Measurements from ENCODE around the gene HOXA7. TPM values are rescaled to one million over a fixed set of nuclear protein-coding genes. Genes with fewer than 3 reads are reported as not detected.

Gene HOXA7
- total and polyA plus RNA-seq, 10 of the 15 experiments (the other 5 are each of a cell fraction or from before 2014, with no cell fraction given), result not detected

DNA sequence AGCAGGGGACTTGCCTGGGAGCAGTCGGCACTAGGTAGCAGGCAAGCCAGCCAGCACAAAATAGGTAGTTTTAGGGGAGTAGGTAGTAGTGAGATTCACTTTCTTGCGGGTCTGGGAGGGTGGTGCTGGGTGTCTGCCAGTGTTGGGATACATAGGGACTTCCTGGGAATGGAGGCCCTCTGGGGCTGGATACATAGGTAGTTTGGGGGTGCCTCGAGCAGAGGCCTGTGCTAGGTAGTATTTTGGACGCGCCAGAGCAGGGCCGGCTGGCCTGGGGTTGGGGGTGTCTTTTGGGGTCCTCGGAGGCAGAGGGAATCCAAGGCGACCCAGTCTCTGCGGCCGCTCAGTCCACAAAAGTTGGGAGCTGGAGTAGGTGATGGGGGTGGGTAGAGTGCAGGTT is 2.1 kb downstream of the HOXA7 start:
- H3K36me3 ChIP-seq (ENCODE audit: control insufficient read depth in 2 of 2, insufficient read depth in 2 of 2, low read length in 1 of 2), result no peaks in the 10 kb centered on the region
- ChIA-PET CTCF (interaction anchor here (0.8 to 1.2 kb wide), 3 partner anchors 465 to 771 kb away, joined by 3 to 4 read pairs (median 3); no protein-coding TSS in a partner anchor), POLR2A (no interaction called here), SMC1A (ENCODE audit: uncharacterized antibody, unreplicated experiment) (no interaction called here), RAD21 (ENCODE audit: unreplicated experiment) (no interaction called here)
- no TSS peak for BruUV-seq (replicated peaks)
- in situ Hi-C loops (cut with MboI) (loop anchor here (25.0 kb wide), 1 partner anchor 1067 kb away; no protein-coding TSS in a partner anchor), intact Hi-C loops (cut with micrococcal nuclease; ENCODE audit: unreplicated experiment) (no loop called here)
- no peak overlapping the region for H3K4me3 ChIP-seq
- no peak for FAIRE-seq
- ATAC-seq, result no peak
- no peaks in the 10 kb centered on the region; the same call in 1 of the 2 replicates for H3K4me1 ChIP-seq (ENCODE audit: control insufficient read depth, insufficient read depth, low read length)
- H3K27me3 ChIP-seq (replicated peaks in 1 of 2; ENCODE audit: control insufficient read depth in 2 of 2, insufficient read depth in 2 of 2, low read length in 1 of 2), result peaks cover 22 to 58% of the 10 kb centered on the region in 2 experiments
- no peaks in the 10 kb centered on the region for H4K20me1 ChIP-seq (ENCODE audit: control insufficient read depth, insufficient read depth)
- no peak for DNase-seq (ENCODE audit: low read depth, low spot score)
- H3K9me3 ChIP-seq (replicated peaks; ENCODE audit: control insufficient read depth, insufficient read depth, low read length), result no peaks in the 10 kb centered on the region; the same call in 2 of the 3 replicates
- WGBS (ENCODE audit: insufficient coverage, insufficient replicate concordance, low lambda C conversion rate, missing lambda C conversion rate), result 69% methylated on average over 10 of the region's 10 CpGs
- no peak overlapping the region for H3K9ac ChIP-seq (ENCODE audit: control insufficient read depth, insufficient read depth, low read length)
- no peak overlapping the region for H2AFZ ChIP-seq (ENCODE audit: control insufficient read depth, low read depth, low read length)
- TF ChIP-seq EP300 (IDR thresholded peaks at IDR 0.05; ENCODE audit: borderline replicate concordance in 1 of 2, control insufficient read depth in 1 of 2, low read depth in 2 of 2, low read length in 2 of 2) (no peak), EGR1 (IDR thresholded peaks at IDR 0.05; ENCODE audit: borderline replicate concordance in 1 of 2, low read depth in 2 of 2, low read length in 2 of 2) (no peak), DPF2 (IDR thresholded peaks at IDR 0.05) (no peak), CBFB (IDR thresholded peaks at IDR 0.05; ENCODE audit: low read depth) (no peak), MEF2A (IDR thresholded peaks at IDR 0.05; ENCODE audit: insufficient read depth, low read depth, low read length) (no peak), SUPT20H (IDR thresholded peaks at IDR 0.05; ENCODE audit: borderline replicate concordance, control insufficient read depth, low read depth, low read length) (no peak), CHD2 (IDR thresholded peaks at IDR 0.05; ENCODE audit: borderline replicate concordance, low read depth, low read length) (no peak), SMARCA5 (IDR thresholded peaks at IDR 0.05) (no peak), POU2F2 (IDR thresholded peaks at IDR 0.05; ENCODE audit: borderline replicate concordance, low read depth, low read length) (no peak)
- TF ChIP-seq, protein P1, sequence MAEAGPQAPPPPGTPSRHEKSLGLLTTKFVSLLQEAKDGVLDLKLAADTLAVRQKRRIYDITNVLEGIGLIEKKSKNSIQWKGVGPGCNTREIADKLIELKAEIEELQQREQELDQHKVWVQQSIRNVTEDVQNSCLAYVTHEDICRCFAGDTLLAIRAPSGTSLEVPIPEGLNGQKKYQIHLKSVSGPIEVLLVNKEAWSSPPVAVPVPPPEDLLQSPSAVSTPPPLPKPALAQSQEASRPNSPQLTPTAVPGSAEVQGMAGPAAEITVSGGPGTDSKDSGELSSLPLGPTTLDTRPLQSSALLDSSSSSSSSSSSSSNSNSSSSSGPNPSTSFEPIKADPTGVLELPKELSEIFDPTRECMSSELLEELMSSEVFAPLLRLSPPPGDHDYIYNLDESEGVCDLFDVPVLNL (IDR thresholded peaks at IDR 0.05; ENCODE audit: low read depth, low read length), result no peak
- TF ChIP-seq, protein P2, sequence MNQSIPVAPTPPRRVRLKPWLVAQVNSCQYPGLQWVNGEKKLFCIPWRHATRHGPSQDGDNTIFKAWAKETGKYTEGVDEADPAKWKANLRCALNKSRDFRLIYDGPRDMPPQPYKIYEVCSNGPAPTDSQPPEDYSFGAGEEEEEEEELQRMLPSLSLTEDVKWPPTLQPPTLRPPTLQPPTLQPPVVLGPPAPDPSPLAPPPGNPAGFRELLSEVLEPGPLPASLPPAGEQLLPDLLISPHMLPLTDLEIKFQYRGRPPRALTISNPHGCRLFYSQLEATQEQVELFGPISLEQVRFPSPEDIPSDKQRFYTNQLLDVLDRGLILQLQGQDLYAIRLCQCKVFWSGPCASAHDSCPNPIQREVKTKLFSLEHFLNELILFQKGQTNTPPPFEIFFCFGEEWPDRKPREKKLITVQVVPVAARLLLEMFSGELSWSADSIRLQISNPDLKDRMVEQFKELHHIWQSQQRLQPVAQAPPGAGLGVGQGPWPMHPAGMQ (IDR thresholded peaks at IDR 0.05; ENCODE audit: borderline replicate concordance), result no peak
- TF ChIP-seq, protein P3, sequence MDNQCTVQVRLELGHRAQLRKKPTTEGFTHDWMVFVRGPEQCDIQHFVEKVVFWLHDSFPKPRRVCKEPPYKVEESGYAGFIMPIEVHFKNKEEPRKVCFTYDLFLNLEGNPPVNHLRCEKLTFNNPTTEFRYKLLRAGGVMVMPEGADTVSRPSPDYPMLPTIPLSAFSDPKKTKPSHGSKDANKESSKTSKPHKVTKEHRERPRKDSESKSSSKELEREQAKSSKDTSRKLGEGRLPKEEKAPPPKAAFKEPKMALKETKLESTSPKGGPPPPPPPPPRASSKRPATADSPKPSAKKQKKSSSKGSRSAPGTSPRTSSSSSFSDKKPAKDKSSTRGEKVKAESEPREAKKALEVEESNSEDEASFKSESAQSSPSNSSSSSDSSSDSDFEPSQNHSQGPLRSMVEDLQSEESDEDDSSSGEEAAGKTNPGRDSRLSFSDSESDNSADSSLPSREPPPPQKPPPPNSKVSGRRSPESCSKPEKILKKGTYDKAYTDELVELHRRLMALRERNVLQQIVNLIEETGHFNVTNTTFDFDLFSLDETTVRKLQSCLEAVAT (IDR thresholded peaks at IDR 0.05), result no peak
- H3K79me2 ChIP-seq (ENCODE audit: control insufficient read depth, insufficient read depth, low read length), result no peaks in the 10 kb centered on the region
- H3K4me2 ChIP-seq (ENCODE audit: control insufficient read depth, insufficient read depth), result no peak overlapping the region
- no peak overlapping the region for H3K27ac ChIP-seq (ENCODE audit: control insufficient read depth, insufficient read depth)
